ENCODE results near the gene A2M.

A2M gene

GRCh38 chr12:9098115-9098452, 17.6 kb downstream of the A2M start:
- no peak for DNase-seq

- DNase-seq = no peak
Measured at GRCh38 chr12:9096563-9097176, 19.0 kb downstream of the A2M start.

GRCh38 chr12:9095322-9095721, 20.4 kb downstream of the A2M start:
- no peak for DNase-seq

- no peak for DNase-seq
Measured at GRCh38 chr12:9094512-9095206, 21.1 kb downstream of the A2M start.

GRCh38 chr12:9091891-9092598, 23.7 kb downstream of the A2M start:
- no peak for DNase-seq

GRCh38 chr12:9090220-9090619, 25.5 kb downstream of the A2M start:
- DNase-seq = no peak

GRCh38 chr12:9087087-9087835, 28.5 kb downstream of the A2M start:
- DNase-seq = no peak

GRCh38 chr12:9086087-9086486, 29.6 kb downstream of the A2M start:
- DNase-seq = no peak

- DNase-seq = no peak
Measured at GRCh38 chr12:9084417-9084816, 31.3 kb downstream of the A2M start.

GRCh38 chr12:9083793-9084192, 31.9 kb downstream of the A2M start:
- DNase-seq = no peak

- DNase-seq = no peak
Measured at GRCh38 chr12:9081667-9082427, 33.9 kb downstream of the A2M start.

GRCh38 chr12:9079883-9080675, 35.6 kb downstream of the A2M start:
- DNase-seq = no peak

- DNase-seq = no peak
Measured at GRCh38 chr12:9079082-9079481, 36.6 kb downstream of the A2M start.

- DNase-seq = no peak
Measured at GRCh38 chr12:9077152-9078031, 38.3 kb downstream of the A2M start.

- DNase-seq = no peak
Measured at GRCh38 chr12:9076733-9077132, 39.0 kb downstream of the A2M start.

- DNase-seq = no peak
Measured at GRCh38 chr12:9075138-9075535, 40.6 kb downstream of the A2M start.

GRCh38 chr12:9074484-9075137, 41.1 kb downstream of the A2M start:
- no peak for DNase-seq

GRCh38 chr12:9073076-9073475, 42.6 kb downstream of the A2M start:
- no peak for DNase-seq

- DNase-seq = no peak
Measured at GRCh38 chr12:9072481-9073038, 43.2 kb downstream of the A2M start.

GRCh38 chr12:9071969-9072368, 43.8 kb downstream of the A2M start:
- no peak for DNase-seq
